HK-2 (cell line): ENCODE data around the gene SENP7.
"Not testable (repeated sequence)": the region's sequence is repeated elsewhere in the genome, so short reads cannot be mapped to it uniquely, and the experiment has no call there.

ENCODE experiments used
- DNase-seq: peaks from one replicate; pipeline ENCODE4 v3.0.0-alpha.2; 2018; ENCODE audit not compliant: unreplicated experiment

Gene SENP7

GRCh38 chr3:101512646-101513418 is at the start of gene SENP7:
TSS of gene SENP7 (minus strand) at chr3:101513212. CDS start at chr3:101513130, 82 bp downstream.
- peak; percentile 81 for DNase-seq

GRCh38 chr3:101561630-101562328 is 48.8 kb upstream of the SENP7 start, which contains the start of gene TRMT10C:
TSS of gene TRMT10C (plus strand) at chr3:101561868. CDS start at chr3:101564782, 2,914 bp downstream.
- DNase-seq, result peak; percentile 89

GRCh38 chr3:101556064-101556463 is 43.1 kb upstream of the SENP7 start:
- DNase-seq, result no peak

- DNase-seq, result not testable (repeated sequence)
Observed at GRCh38 chr3:101553381-101553780, 40.4 kb upstream of the SENP7 start.

DNA sequence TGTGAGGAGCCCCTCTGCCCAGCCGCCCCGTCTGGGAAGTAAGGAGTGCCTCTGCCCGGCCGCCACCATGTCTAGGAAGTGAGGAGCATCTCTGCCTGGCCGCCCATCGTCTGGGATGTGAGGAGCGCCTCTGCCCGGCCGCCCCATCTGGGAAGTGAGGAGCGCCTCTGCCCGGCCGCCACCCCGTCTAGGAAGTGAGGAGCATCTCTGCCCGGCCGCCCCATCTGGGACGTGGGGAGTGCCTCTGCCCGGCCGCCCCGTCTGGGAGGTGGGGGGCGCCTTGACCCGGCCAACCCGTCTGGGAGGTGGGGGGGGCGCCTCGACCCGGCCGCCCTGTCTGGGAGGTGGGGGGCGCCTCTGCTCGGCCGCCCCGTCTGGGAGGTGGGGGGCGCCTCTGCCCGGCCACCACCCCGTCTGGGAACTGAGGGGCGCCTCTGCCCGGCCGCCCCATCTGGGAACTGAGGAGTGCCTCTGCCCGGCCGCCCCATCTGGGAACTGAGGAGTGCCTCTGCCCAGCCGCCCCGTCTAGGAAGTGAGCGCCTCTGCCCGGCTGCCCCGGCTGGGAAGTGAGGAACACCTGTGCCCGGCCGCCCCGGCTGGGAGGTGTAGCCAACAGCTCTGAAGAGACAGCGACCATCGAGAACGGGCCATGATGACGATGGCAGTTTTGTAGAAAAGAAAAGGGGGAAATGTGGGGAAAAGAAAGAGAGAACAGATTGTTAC is 38.5 kb upstream of the SENP7 start:
- DNase-seq, result not testable (repeated sequence)

- DNase-seq, result no peak
Observed at GRCh38 chr3:101549473-101549872, 36.5 kb upstream of the SENP7 start.

- no peak for DNase-seq
Observed at GRCh38 chr3:101548527-101549105, 35.6 kb upstream of the SENP7 start.

DNA sequence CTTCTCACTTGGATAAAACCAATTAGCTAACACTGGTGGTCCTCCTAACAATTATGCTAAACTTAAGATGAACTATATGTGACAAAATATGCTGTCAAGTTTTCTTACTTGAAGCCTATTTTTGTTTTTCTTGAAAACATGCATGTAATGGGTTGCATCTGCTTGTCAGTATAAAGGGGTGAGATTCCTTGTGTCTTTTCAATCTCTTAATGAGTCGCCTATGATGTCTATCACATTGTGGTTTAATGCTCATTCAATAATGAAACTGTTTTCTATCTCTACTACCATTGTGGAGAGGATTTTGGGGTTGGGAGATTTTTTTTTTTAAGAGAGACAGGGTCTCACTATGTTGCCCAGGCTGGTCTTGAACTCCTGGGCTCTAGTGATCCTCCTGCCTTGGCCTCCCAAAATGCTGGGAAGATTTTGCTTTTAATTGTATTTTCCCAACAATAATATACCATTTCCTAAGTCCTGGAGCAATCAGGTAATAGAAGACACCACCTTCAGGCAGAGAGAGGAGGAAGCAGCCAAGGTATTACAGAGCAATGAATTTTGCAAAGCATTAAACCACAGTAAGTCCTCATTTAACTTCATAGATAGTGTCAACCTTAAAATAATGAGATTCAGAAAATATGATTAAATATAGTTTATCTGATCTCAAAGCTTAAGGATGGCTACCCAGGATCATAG is 31.3 kb upstream of the SENP7 start:
- no peak for DNase-seq

GRCh38 chr3:101542957-101543356 is 29.9 kb upstream of the SENP7 start:
- no peak for DNase-seq

- DNase-seq, result not testable (repeated sequence)
Observed at GRCh38 chr3:101536955-101537354, 23.9 kb upstream of the SENP7 start.

- no peak for DNase-seq
Observed at GRCh38 chr3:101536266-101536665, 23.3 kb upstream of the SENP7 start.

DNA sequence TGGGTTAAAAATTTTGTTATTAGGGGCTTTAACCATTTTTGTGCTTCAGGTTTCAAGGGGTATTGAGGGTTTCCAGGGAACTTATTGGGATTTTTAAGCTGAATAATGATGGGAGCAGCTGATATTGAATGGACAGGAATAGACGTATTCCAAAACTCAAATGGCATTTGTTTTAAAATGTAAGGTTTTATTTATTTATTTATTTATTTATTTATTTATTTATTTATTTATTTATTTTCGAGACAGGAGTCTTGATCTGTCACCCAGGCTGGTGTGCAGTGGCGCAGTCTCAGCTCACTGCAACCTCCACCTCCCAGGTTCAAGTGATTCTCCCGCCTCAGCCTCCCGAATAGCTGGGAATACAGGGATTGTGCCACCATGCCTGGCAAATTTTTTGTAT is 22.2 kb upstream of the SENP7 start:
- no peak for DNase-seq

DNA sequence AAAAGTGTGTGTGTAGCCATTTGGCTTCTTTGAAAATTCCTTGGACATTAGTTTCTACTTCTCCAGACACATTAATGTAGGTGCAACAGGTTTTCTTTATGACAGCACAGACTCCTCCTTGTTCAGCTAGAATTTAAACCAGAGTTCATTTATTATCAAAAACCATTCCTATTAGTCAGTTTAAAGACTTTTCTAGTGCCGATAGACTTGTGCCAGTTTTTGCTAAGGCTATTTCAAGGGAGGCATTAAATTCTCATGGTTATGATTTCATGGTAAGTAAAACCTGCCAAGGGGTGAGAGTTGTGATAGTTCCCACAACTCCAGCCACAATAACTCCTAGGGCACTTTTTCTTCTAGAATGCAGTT is 20.6 kb upstream of the SENP7 start:
- DNase-seq, result no peak

GRCh38 chr3:101532783-101533602 is 20.0 kb upstream of the SENP7 start:
- no peak for DNase-seq

DNA sequence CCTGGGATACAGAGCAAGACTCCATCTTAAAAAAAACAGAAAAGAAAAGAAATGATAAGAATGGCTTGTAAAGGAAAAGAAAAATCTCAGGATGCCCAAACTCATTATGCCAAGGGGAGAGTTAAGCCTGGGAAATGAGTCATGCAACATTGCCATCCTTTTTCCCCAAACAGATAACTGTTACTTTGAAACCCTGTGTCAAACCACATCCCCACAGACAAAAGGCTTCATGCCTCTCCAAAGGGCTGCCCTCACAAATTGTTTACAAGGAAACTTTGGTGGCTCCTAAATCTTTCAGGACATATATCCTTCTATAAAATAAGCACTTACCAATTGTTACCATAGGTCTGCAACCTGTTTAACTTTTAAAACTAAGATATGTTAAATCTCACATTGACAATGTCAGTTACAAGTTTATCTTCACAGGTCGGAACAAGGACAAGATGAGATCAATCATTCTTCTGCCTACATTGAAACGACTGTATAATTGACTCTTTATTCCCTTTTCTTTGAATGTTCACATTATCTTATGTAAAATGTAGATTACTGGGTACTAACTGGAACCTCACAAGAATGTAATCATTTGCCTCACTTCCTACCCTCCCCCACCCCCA is 18.6 kb upstream of the SENP7 start:
- no peak for DNase-seq

DNA sequence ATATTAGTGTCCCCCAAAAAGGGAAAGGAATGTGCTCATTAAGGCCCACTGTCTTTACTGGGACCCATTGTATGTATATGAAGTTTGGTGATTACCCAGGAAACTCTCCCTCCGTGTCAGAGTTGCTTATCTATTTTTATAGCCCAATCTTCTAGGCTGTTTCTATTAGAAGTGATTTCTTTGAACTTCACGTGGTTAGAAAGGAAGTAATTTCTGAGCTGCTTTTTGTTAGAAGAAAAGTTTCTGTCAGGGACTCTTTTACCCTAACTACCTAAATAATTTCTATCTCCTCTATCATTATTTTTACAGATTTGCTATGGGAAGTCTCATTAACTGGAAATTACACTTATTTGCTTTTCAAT is 17.7 kb upstream of the SENP7 start:
- DNase-seq, result no peak

- DNase-seq, result no peak
Observed at GRCh38 chr3:101529816-101530685, 17.0 kb upstream of the SENP7 start.

DNA sequence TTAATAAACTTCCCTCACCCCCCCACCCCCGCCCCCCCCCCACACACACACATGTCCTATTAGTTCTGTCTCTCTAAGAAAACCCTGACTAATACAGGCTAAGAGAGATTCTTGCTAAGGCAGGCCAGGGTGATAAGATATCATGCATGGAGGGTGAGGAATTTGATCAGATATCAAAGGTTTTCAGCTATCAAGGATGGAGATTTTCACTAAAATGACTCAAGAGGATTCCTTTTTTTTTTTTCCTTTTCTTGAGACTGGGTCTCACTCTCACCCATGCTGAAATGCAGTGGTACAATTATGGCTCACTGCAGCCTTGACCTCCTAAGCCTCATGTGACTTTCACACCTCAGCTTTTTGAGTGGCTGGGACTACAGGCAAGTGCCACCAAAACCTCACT is 14.9 kb upstream of the SENP7 start:
- no peak for DNase-seq

GRCh38 chr3:101527441-101527840 is 14.4 kb upstream of the SENP7 start:
- DNase-seq, result no peak
